Gastrocnemius medialis (tissue), 4 donors: ENCODE measurements around the gene LTB.

ENCODE experiments used
- POLR2A ChIP-seq, 2 donors: fragments of 450-650 bp; IDR thresholded peaks; one replicate each; pipeline ENCODE4 v1.6.1; 2017; ENCODE audit warnings: antibody characterized with exemption in 2 of 2, mild to moderate bottlenecking in 2 of 2, moderate library complexity in 2 of 2
- TF ChIP-seq, protein P1 (sequence below), 5 experiments: fragments of 450-650 bp in 3 of 5; fragments of 200-600 bp in 2 of 5; sonication (generic) in 2 of 5; IDR thresholded peaks in 4 of 5; conservative IDR thresholded peaks in 1 of 5; 1 replicate in 4 of 5; 2 replicates in 1 of 5; pipeline ENCODE4 v1.5.1; 2016 to 2019; ENCODE audit warnings: antibody characterized with exemption in 5 of 5, mild to moderate bottlenecking in 3 of 5, moderate library complexity in 3 of 5

- TF ChIP-seq, protein P1, sequence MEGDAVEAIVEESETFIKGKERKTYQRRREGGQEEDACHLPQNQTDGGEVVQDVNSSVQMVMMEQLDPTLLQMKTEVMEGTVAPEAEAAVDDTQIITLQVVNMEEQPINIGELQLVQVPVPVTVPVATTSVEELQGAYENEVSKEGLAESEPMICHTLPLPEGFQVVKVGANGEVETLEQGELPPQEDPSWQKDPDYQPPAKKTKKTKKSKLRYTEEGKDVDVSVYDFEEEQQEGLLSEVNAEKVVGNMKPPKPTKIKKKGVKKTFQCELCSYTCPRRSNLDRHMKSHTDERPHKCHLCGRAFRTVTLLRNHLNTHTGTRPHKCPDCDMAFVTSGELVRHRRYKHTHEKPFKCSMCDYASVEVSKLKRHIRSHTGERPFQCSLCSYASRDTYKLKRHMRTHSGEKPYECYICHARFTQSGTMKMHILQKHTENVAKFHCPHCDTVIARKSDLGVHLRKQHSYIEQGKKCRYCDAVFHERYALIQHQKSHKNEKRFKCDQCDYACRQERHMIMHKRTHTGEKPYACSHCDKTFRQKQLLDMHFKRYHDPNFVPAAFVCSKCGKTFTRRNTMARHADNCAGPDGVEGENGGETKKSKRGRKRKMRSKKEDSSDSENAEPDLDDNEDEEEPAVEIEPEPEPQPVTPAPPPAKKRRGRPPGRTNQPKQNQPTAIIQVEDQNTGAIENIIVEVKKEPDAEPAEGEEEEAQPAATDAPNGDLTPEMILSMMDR (IDR thresholded peaks at IDR 0.05 in 4 of 5, conservative IDR thresholded peaks at IDR 0.05 in 1 of 5), result no peak
- no peak for TF ChIP-seq POLR2A (IDR thresholded peaks at IDR 0.05)
These were observed 24.5 kb downstream of the LTB start for GRCh38 chr6:31557443-31558317.
